HL-60 (cell line): Measurements from ENCODE around the gene ARMC2.

Source experiments
- DNase-seq, 2 experiments: peaks; one replicate each; pipeline ENCODE4 v3.0.0-alpha.2; 2010 to 2020; ENCODE audit warnings: low read depth in 1 of 2, low spot score in 1 of 2
- H3K27ac ChIP-seq: fragments of 250-450 bp; sonication (Bioruptor Pico); replicated peaks from 2 replicates; pipeline ENCODE4 v1.5.1; 2020; ENCODE audit warnings: mild to moderate bottlenecking, moderate library complexity
- H3K27me3 ChIP-seq: fragments of 250-450 bp; sonication (Bioruptor Pico); 2 replicates; pipeline ENCODE4 v1.5.1; 2021; ENCODE audit warnings: mild to moderate bottlenecking, moderate library complexity; ENCODE audit not compliant: insufficient read depth, poor library complexity, severe bottlenecking
- H3K4me3 ChIP-seq: replicated peaks from 2 replicates; pipeline ENCODE4 v1.5.1; 2011; ENCODE audit warnings: mild to moderate bottlenecking, control low read depth, low read length; ENCODE audit not compliant: insufficient read depth
- GABPA ChIP-seq: IDR thresholded peaks from 2 replicates; pipeline ENCODE4 v1.6.1; 2012; ENCODE audit warnings: low read depth
- POLR2AphosphoS5 ChIP-seq: IDR thresholded peaks from 2 replicates; pipeline ENCODE4 v1.6.1; 2012; ENCODE audit warnings: low read depth
- SPI1 ChIP-seq: IDR thresholded peaks from 2 replicates; pipeline ENCODE4 v1.6.1; 2012; ENCODE audit warnings: low read depth, mild to moderate bottlenecking, borderline replicate concordance
- TF ChIP-seq, protein P1 (sequence below): IDR thresholded peaks from 2 replicates; pipeline ENCODE4 v1.6.1; 2012; ENCODE audit warnings: low read depth; ENCODE audit not compliant: insufficient replicate concordance
- TF ChIP-seq, protein P2 (sequence below): IDR thresholded peaks from one replicate; pipeline ENCODE4 v1.5.1; 2011; ENCODE audit warnings: low read length, control low read depth, inconsistent platforms; ENCODE audit not compliant: insufficient read depth

The ARMC2 gene

DNA sequence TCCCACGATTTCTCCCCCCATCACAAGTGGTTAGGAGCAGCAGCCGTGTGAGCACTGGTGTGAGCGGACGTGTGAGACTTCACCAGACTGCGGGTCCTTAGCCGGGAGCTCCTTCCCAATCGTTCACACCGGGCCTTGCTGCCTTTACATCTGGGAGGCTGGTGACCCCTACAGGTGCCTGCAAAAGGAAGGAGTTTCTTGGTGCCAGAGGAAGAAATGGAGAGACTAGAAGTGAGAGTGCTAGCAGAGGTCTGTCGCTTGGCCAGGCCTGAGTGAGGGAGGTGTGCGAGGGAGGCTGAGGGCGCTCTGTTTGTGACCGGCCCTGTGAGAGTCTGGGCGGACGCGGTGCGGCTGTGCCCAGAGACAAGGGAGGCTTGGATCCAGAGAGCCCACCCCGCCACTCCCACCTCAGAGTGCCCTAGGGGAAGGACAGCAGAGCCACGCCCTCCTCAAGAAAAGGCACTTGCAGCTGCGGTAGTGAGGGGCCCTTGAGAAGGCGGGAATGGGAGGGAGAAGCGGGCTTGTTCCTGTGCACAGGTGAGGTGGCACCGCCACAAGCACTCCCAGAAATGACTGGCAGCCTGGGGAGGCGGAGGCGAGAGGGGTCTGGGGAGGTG lies 10.0 kb upstream of the ARMC2 start:
- Histone ChIP-seq H3K27ac (no peak overlapping the region), H3K27me3 (no peaks in the 10 kb centered on the region), H3K4me3 (no peak overlapping the region)
- DNase-seq: no peak
- TF ChIP-seq GABPA (no peak), SPI1 (no peak), POLR2AphosphoS5 (no peak)
- TF ChIP-seq, protein P1, sequence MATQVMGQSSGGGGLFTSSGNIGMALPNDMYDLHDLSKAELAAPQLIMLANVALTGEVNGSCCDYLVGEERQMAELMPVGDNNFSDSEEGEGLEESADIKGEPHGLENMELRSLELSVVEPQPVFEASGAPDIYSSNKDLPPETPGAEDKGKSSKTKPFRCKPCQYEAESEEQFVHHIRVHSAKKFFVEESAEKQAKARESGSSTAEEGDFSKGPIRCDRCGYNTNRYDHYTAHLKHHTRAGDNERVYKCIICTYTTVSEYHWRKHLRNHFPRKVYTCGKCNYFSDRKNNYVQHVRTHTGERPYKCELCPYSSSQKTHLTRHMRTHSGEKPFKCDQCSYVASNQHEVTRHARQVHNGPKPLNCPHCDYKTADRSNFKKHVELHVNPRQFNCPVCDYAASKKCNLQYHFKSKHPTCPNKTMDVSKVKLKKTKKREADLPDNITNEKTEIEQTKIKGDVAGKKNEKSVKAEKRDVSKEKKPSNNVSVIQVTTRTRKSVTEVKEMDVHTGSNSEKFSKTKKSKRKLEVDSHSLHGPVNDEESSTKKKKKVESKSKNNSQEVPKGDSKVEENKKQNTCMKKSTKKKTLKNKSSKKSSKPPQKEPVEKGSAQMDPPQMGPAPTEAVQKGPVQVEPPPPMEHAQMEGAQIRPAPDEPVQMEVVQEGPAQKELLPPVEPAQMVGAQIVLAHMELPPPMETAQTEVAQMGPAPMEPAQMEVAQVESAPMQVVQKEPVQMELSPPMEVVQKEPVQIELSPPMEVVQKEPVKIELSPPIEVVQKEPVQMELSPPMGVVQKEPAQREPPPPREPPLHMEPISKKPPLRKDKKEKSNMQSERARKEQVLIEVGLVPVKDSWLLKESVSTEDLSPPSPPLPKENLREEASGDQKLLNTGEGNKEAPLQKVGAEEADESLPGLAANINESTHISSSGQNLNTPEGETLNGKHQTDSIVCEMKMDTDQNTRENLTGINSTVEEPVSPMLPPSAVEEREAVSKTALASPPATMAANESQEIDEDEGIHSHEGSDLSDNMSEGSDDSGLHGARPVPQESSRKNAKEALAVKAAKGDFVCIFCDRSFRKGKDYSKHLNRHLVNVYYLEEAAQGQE: no peak
- TF ChIP-seq, protein P2, sequence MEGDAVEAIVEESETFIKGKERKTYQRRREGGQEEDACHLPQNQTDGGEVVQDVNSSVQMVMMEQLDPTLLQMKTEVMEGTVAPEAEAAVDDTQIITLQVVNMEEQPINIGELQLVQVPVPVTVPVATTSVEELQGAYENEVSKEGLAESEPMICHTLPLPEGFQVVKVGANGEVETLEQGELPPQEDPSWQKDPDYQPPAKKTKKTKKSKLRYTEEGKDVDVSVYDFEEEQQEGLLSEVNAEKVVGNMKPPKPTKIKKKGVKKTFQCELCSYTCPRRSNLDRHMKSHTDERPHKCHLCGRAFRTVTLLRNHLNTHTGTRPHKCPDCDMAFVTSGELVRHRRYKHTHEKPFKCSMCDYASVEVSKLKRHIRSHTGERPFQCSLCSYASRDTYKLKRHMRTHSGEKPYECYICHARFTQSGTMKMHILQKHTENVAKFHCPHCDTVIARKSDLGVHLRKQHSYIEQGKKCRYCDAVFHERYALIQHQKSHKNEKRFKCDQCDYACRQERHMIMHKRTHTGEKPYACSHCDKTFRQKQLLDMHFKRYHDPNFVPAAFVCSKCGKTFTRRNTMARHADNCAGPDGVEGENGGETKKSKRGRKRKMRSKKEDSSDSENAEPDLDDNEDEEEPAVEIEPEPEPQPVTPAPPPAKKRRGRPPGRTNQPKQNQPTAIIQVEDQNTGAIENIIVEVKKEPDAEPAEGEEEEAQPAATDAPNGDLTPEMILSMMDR: no peak

DNA sequence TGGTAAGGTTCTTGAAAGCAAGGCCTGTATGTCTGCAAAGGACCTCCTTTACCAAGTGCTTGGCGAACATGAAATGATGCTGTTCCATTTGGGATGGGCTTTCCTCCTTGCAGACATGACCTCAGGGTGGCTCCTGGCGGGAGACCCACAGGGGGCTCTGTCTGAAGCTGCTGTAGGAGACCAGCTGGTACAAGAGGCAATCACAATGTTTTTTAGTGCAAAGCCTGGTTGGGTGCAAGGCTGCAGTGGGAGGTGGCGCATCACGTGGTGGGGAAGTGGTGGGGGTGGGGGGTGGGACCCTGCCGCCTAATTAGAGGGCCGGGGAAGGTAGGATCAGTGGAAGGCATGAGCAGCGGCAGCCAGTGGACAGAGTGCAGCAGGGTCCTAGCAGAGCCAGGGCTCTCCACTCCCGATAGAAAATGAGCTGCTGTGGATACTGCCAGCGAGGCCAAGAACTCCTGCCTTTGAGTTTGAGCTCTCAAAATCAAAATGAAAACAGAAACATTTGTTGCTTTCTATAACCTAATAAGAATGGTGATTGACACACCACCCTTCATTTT lies 9.1 kb upstream of the ARMC2 start:
- TF ChIP-seq, protein P2: no peak
- TF ChIP-seq POLR2AphosphoS5: no peak
- TF ChIP-seq, protein P1: no peak
- TF ChIP-seq SPI1: no peak
- TF ChIP-seq GABPA: no peak
- Histone ChIP-seq H3K4me3 (no peak overlapping the region), H3K27ac (no peak overlapping the region), H3K27me3 (no peaks in the 10 kb centered on the region)
- no peak for DNase-seq

DNA sequence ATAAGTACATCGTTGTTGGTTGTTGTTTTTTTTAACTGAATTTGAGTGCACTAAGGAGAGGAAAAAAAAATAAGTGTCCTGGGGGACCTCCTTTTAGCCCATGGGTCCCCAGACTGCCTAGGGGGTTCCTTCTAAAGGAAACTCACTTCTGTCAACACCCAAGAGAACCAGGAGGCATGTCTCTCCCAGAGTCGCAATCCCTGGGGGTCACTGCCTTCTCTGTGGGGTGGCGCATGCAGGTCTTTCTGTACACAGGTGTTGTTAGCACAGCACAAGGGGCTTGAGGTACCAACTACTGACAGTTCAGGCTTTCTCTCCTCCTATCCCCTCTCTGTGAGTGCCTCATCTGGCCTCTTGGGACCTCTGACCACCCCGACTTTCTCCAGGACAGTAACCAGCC lies 7.3 kb upstream of the ARMC2 start:
- Histone ChIP-seq H3K27me3 (no peaks in the 10 kb centered on the region), H3K4me3 (no peak overlapping the region), H3K27ac (no peak overlapping the region)
- TF ChIP-seq, protein P1: no peak
- TF ChIP-seq SPI1 (no peak), POLR2AphosphoS5 (no peak), GABPA (no peak)
- TF ChIP-seq, protein P2: no peak
- no peak for DNase-seq
